HepG2 (cell line): ENCODE data around the gene COQ7. TPM values are rescaled to one million over a fixed set of nuclear protein-coding genes. Genes with fewer than 3 reads are reported as not detected.

ENCODE experiments used
- FOXA1 ChIP-seq, 2 experiments: fragments of 450-650 bp in 1 of 2; sonication (generic) in 1 of 2; formaldehyde crosslinking in 1 of 2; IDR thresholded peaks; 2 replicates each; pipeline versions ENCODE4 v1.4.0 to v1.6.1; 2016 to 2020; ENCODE audit warnings: missing genetic modification reagents in 1 of 2
- HNF4G ChIP-seq, 2 experiments: sonication (generic) in 1 of 2; formaldehyde crosslinking in 1 of 2; IDR thresholded peaks; 2 replicates each; pipeline versions ENCODE4 v1.4.0 to v1.6.1; 2011 to 2020; ENCODE audit warnings: borderline replicate concordance in 2 of 2, low read depth in 2 of 2, mild to moderate bottlenecking in 2 of 2, low read length in 1 of 2, missing genetic modification reagents in 1 of 2, moderate library complexity in 1 of 2
- JUN ChIP-seq: sonication (generic); formaldehyde crosslinking; IDR thresholded peaks from 2 replicates; pipeline ENCODE4 v1.4.0; 2020; ENCODE audit warnings: mild to moderate bottlenecking, missing genetic modification reagents
- KAT8 ChIP-seq: IDR thresholded peaks from 2 replicates; pipeline ENCODE4 v1.6.1; 2016; ENCODE audit warnings: missing genetic modification reagents, missing compliant biosample characterization
- KDM5B ChIP-seq: sonication (generic); formaldehyde crosslinking; IDR thresholded peaks from 2 replicates; pipeline ENCODE4 v1.4.0; 2020; ENCODE audit warnings: missing genetic modification reagents, mild to moderate bottlenecking, borderline replicate concordance
- MZF1 ChIP-seq: sonication (generic); formaldehyde crosslinking; IDR thresholded peaks from 2 replicates; pipeline ENCODE4 v1.8.1; 2023; ENCODE audit warnings: mild to moderate bottlenecking, missing genetic modification reagents, borderline replicate concordance
- NR1H2 ChIP-seq: sonication (generic); formaldehyde crosslinking; IDR thresholded peaks from 2 replicates; pipeline ENCODE4 v1.8.1; 2022; ENCODE audit warnings: low read depth, missing genetic modification reagents, borderline replicate concordance
- NR2F1 ChIP-seq, 2 experiments: fragments of 450-650 bp in 1 of 2; formaldehyde crosslinking in 1 of 2; IDR thresholded peaks; 2 replicates each; pipeline versions ENCODE4 v1.5.0 to v1.6.1; 2016 to 2020; ENCODE audit warnings: mild to moderate bottlenecking in 1 of 2, missing compliant biosample characterization in 1 of 2, missing genetic modification reagents in 1 of 2, moderate library complexity in 1 of 2
- SIN3B ChIP-seq: fragments of 150-350 bp; IDR thresholded peaks from 2 replicates; pipeline ENCODE4 v1.6.1; 2014; ENCODE audit warnings: low read length
- TCF7L2 ChIP-seq: IDR thresholded peaks from 2 replicates; pipeline ENCODE4 v1.6.1; 2011; ENCODE audit warnings: mild to moderate bottlenecking, low read depth, low read length, moderate library complexity
- ZFP37 ChIP-seq: sonication (generic); formaldehyde crosslinking; IDR thresholded peaks from 2 replicates; pipeline ENCODE4 v1.4.0; 2020; ENCODE audit warnings: missing genetic modification reagents, borderline replicate concordance
- ZNF350 ChIP-seq: sonication (generic); formaldehyde crosslinking; IDR thresholded peaks from 2 replicates; pipeline ENCODE4 v1.4.0; 2020; ENCODE audit warnings: mild to moderate bottlenecking, low read depth, missing genetic modification reagents, borderline replicate concordance
- ZSCAN12 ChIP-seq: sonication (generic); formaldehyde crosslinking; IDR thresholded peaks from 2 replicates; pipeline ENCODE4 v1.9.0; 2021; ENCODE audit warnings: mild to moderate bottlenecking, missing genetic modification reagents
- polyA plus RNA-seq, 8 experiments: library from polyadenylated mRNA; depleted of rRNA in 3 of 8; stranded (reverse) in 7 of 8; unstranded in 1 of 8; fragments of >200 nt; fragmentation: Illumina TruSeq in 4 of 8; extraction: Trizol in 4 of 8; gene quantifications; 2 replicates each; pipeline versions ENCODE4 v1.2.1 to v1.2.3, GENCODE V29; 2011 to 2016; ENCODE audit warnings: low read depth in 4 of 8, missing spikeins in 1 of 8, mixed read lengths in 1 of 8; ENCODE audit not compliant: insufficient read depth in 1 of 8
- total RNA-seq, 5 experiments: library from RNA; depleted of rRNA; stranded (reverse); fragments of >200 nt; fragmentation: Illumina TruSeq; extraction: Trizol; gene quantifications; 2 replicates each; pipeline ENCODE4 v1.2.3, GENCODE V29; 2016; ENCODE audit warnings: low read depth in 1 of 5
- TF ChIP-seq, protein P1 (sequence below): sonication (generic); formaldehyde crosslinking; IDR thresholded peaks from 2 replicates; pipeline ENCODE4 v1.5.0; 2020; ENCODE audit warnings: mild to moderate bottlenecking, missing genetic modification reagents
- TF ChIP-seq, protein P2 (sequence below): sonication (generic); formaldehyde crosslinking; IDR thresholded peaks from 2 replicates; pipeline ENCODE4 v1.4.0; 2020; ENCODE audit warnings: missing genetic modification reagents
- TF ChIP-seq, protein P3 (sequence below): sonication (generic); formaldehyde crosslinking; IDR thresholded peaks from 2 replicates; pipeline ENCODE4 v1.4.0; 2020; ENCODE audit warnings: missing genetic modification reagents
- TF ChIP-seq, protein P4 (sequence below): sonication (generic); formaldehyde crosslinking; IDR thresholded peaks from 2 replicates; pipeline ENCODE4 v1.4.0; 2020; ENCODE audit warnings: missing genetic modification reagents

COQ7 gene
- total and polyA plus RNA-seq, 2 of the 13 experiments (the other 11 are each of a cell fraction or from before 2014, with no cell fraction given) = 20.1 to 45.7 TPM

DNA sequence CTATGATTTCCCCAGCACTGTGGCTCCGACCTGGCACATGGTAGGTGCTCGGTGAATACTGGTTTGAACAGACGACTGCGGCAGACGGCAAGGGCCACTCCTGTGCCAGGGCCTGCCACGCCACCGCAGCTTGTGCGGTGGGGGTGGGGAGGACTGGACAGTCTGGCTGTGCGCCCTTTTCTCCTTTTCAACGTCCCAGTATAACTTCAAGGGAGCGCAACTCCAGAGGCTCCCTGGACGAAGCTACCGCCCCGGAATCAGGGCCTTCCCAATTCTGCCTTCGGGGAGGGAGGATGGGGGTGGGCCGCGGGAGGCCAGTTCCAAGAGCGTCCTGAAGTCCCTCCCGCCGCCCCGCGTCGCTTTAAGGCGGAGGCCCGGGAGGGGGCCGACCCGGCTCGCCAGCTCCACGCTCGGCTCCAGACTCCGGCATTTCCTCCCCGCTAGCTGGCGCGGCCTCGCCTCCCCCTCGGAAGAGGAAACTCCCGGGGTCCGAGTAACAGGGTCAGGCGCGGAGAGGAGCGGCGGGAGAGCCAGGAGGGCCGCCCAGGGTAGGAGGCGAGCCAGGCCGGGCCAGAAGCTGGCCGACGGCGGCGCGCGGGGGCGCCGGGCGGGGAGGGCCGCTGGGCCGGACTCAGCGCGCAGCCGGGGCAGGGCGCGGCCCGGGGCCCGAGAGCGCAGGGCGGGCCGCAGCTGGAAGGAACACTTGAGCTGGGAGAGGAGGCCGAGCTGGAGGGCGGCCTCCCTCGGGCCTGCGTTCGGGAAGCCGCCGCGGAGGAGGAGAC lies 46.4 kb downstream of the COQ7 start, which contains the start of gene ITPRIPL2 (continued):
- TF ChIP-seq, protein P1, sequence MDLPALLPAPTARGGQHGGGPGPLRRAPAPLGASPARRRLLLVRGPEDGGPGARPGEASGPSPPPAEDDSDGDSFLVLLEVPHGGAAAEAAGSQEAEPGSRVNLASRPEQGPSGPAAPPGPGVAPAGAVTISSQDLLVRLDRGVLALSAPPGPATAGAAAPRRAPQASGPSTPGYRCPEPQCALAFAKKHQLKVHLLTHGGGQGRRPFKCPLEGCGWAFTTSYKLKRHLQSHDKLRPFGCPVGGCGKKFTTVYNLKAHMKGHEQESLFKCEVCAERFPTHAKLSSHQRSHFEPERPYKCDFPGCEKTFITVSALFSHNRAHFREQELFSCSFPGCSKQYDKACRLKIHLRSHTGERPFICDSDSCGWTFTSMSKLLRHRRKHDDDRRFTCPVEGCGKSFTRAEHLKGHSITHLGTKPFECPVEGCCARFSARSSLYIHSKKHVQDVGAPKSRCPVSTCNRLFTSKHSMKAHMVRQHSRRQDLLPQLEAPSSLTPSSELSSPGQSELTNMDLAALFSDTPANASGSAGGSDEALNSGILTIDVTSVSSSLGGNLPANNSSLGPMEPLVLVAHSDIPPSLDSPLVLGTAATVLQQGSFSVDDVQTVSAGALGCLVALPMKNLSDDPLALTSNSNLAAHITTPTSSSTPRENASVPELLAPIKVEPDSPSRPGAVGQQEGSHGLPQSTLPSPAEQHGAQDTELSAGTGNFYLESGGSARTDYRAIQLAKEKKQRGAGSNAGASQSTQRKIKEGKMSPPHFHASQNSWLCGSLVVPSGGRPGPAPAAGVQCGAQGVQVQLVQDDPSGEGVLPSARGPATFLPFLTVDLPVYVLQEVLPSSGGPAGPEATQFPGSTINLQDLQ = 0 out of 2 replicates have a peak, but pooled peaks have one; percentile 61
- TF ChIP-seq TCF7L2 (no peak), MZF1 (CRISPR knock-in tag) (peak; percentile 20; the same call in 1 of the 2 replicates), NR1H2 (CRISPR knock-in tag) (0 out of 2 replicates have a peak, but pooled peaks have one; percentile 52), HNF4G (IDR thresholded peaks at IDR 0.05; ENCODE audit: borderline replicate concordance, low read depth, low read length) (no peak), HNF4G (CRISPR knock-in tag; IDR thresholded peaks at IDR 0.05; ENCODE audit: borderline replicate concordance, low read depth) (peak; percentile 43; the same call in 1 of the 2 replicates), KDM5B (no peak; the same call in 1 of the 2 replicates), SIN3B (no peak), NR2F1 (CRISPR knock-in tag; IDR thresholded peaks at IDR 0.05) (peak in 1 of 2 experiments; percentile 9; a peak in 1 of 4 replicates), ZNF350 (CRISPR knock-in tag) (peak; percentile 80), FOXA1 (IDR thresholded peaks at IDR 0.05) (no peak), FOXA1 (CRISPR knock-in tag; IDR thresholded peaks at IDR 0.05) (peak; percentile 8; the same call in 1 of the 2 replicates), ZFP37 (0 out of 2 replicates have a peak, but pooled peaks have one; percentile 24), JUN (CRISPR knock-in tag) (peak; percentile 41; the same call in 1 of the 2 replicates), ZSCAN12 (CRISPR knock-in tag) (peak; percentile 76; the same call in 1 of the 2 replicates), KAT8 (CRISPR knock-in tag) (no peak; the same call in none of the 2 replicates)
- TF ChIP-seq, protein P2, sequence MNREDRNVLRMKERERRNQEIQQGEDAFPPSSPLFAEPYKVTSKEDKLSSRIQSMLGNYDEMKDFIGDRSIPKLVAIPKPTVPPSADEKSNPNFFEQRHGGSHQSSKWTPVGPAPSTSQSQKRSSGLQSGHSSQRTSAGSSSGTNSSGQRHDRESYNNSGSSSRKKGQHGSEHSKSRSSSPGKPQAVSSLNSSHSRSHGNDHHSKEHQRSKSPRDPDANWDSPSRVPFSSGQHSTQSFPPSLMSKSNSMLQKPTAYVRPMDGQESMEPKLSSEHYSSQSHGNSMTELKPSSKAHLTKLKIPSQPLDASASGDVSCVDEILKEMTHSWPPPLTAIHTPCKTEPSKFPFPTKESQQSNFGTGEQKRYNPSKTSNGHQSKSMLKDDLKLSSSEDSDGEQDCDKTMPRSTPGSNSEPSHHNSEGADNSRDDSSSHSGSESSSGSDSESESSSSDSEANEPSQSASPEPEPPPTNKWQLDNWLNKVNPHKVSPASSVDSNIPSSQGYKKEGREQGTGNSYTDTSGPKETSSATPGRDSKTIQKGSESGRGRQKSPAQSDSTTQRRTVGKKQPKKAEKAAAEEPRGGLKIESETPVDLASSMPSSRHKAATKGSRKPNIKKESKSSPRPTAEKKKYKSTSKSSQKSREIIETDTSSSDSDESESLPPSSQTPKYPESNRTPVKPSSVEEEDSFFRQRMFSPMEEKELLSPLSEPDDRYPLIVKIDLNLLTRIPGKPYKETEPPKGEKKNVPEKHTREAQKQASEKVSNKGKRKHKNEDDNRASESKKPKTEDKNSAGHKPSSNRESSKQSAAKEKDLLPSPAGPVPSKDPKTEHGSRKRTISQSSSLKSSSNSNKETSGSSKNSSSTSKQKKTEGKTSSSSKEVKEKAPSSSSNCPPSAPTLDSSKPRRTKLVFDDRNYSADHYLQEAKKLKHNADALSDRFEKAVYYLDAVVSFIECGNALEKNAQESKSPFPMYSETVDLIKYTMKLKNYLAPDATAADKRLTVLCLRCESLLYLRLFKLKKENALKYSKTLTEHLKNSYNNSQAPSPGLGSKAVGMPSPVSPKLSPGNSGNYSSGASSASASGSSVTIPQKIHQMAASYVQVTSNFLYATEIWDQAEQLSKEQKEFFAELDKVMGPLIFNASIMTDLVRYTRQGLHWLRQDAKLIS (CRISPR knock-in tag) = no peak
- TF ChIP-seq, protein P3, sequence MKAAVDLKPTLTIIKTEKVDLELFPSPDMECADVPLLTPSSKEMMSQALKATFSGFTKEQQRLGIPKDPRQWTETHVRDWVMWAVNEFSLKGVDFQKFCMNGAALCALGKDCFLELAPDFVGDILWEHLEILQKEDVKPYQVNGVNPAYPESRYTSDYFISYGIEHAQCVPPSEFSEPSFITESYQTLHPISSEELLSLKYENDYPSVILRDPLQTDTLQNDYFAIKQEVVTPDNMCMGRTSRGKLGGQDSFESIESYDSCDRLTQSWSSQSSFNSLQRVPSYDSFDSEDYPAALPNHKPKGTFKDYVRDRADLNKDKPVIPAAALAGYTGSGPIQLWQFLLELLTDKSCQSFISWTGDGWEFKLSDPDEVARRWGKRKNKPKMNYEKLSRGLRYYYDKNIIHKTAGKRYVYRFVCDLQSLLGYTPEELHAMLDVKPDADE (CRISPR knock-in tag) = 0 out of 2 replicates have a peak, but pooled peaks have one; percentile 22
- TF ChIP-seq, protein P4, sequence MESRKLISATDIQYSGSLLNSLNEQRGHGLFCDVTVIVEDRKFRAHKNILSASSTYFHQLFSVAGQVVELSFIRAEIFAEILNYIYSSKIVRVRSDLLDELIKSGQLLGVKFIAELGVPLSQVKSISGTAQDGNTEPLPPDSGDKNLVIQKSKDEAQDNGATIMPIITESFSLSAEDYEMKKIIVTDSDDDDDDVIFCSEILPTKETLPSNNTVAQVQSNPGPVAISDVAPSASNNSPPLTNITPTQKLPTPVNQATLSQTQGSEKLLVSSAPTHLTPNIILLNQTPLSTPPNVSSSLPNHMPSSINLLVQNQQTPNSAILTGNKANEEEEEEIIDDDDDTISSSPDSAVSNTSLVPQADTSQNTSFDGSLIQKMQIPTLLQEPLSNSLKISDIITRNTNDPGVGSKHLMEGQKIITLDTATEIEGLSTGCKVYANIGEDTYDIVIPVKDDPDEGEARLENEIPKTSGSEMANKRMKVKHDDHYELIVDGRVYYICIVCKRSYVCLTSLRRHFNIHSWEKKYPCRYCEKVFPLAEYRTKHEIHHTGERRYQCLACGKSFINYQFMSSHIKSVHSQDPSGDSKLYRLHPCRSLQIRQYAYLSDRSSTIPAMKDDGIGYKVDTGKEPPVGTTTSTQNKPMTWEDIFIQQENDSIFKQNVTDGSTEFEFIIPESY (CRISPR knock-in tag) = peak; percentile 60
